Peyer's patch (tissue), 4 donors: Measurements from ENCODE around the gene EFHC1. TPM values are rescaled to one million over a fixed set of nuclear protein-coding genes. Genes with fewer than 3 reads are reported as not detected.

Source experiments
- DNase-seq, 3 donors: peaks; one replicate each; pipeline ENCODE4 v3.0.0-alpha.2; 2017 to 2019
- H3K27ac ChIP-seq, 4 donors: fragments of 200-600 bp; sonication (generic); one replicate each; pipeline ENCODE4 v1.5.1; 2016 to 2019
- H3K27me3 ChIP-seq, 2 donors: fragments of 200-600 bp; sonication (generic); one replicate each; pipeline ENCODE4 v1.5.1; 2019
- H3K36me3 ChIP-seq, 3 donors: fragments of 200-600 bp; sonication (generic); one replicate each; pipeline ENCODE4 v1.5.1; 2016 to 2019
- H3K4me1 ChIP-seq, 4 donors: fragments of 200-600 bp; sonication (generic); one replicate each; pipeline ENCODE4 v1.5.1; 2016 to 2019
- H3K4me3 ChIP-seq, 4 donors: fragments of 200-600 bp; sonication (generic); 1 replicate in 3 of 4; 2 replicates in 1 of 4; pipeline ENCODE4 v1.5.1; 2016 to 2019; ENCODE audit warnings: mild to moderate bottlenecking in 1 of 4
- H3K9me3 ChIP-seq, 4 donors: fragments of 200-600 bp; sonication (generic); one replicate each; pipeline ENCODE4 v1.5.1; 2016 to 2019; ENCODE audit warnings: mild to moderate bottlenecking in 1 of 4
- POLR2A ChIP-seq, 2 donors: fragments of 450-650 bp; IDR thresholded peaks; one replicate each; pipeline ENCODE4 v1.5.1; 2017; ENCODE audit warnings: antibody characterized with exemption in 2 of 2, mild to moderate bottlenecking in 2 of 2, moderate library complexity in 2 of 2
- total RNA-seq, 4 donors: library from RNA; depleted of rRNA; stranded (reverse); fragments of >200 nt; gene quantifications; one replicate each; pipeline ENCODE4 v1.1.0, GENCODE V29; 2016
- TF ChIP-seq, protein P1 (sequence below), 6 experiments: fragments of 450-650 bp in 4 of 6; fragments of 200-600 bp in 2 of 6; sonication (generic) in 1 of 6; IDR thresholded peaks; one replicate each; pipeline ENCODE4 v1.5.1; 2017 to 2019; ENCODE audit warnings: antibody characterized with exemption in 6 of 6, mild to moderate bottlenecking in 3 of 6, moderate library complexity in 1 of 6

The EFHC1 gene
- total RNA-seq, 4 donors from 2014 or later = 20.0 to 40.4 (median 22.7) TPM

DNA sequence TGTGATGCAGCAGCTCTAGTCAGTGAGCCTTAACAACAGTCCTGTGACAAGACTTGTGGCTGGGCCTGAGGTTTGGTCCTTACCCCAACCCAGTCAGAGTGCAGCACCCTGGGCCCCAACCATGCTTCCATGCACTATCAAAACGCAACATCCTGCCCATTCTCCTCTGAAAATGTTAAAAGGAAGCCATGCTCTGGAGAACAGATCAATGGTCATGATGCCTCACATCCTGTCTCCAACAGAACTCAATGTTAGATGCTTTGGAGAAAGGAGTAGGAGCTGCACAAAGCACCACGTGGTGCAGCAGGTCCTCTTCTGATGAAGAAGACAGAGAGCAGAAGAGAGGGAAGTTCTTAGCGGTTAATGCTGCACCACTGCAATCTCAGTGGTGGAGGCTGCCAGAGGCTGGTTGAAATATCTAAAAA lies 114.8 kb downstream of the EFHC1 start:
- Histone ChIP-seq H3K9me3 (no peaks in the 10 kb centered on the region), H3K36me3 (peaks cover 0 to 22% (median 0%) of the 10 kb centered on the region in 3 donors), H3K4me1 (peaks cover 0 to 5% (median 0%) of the 10 kb centered on the region in 4 donors), H3K27me3 (no peaks in the 10 kb centered on the region), H3K27ac (no peak overlapping the region), H3K4me3 (no peak overlapping the region)
- DNase-seq = peak in 2 of 3 donors; percentile 34 to 57
- TF ChIP-seq, protein P1, sequence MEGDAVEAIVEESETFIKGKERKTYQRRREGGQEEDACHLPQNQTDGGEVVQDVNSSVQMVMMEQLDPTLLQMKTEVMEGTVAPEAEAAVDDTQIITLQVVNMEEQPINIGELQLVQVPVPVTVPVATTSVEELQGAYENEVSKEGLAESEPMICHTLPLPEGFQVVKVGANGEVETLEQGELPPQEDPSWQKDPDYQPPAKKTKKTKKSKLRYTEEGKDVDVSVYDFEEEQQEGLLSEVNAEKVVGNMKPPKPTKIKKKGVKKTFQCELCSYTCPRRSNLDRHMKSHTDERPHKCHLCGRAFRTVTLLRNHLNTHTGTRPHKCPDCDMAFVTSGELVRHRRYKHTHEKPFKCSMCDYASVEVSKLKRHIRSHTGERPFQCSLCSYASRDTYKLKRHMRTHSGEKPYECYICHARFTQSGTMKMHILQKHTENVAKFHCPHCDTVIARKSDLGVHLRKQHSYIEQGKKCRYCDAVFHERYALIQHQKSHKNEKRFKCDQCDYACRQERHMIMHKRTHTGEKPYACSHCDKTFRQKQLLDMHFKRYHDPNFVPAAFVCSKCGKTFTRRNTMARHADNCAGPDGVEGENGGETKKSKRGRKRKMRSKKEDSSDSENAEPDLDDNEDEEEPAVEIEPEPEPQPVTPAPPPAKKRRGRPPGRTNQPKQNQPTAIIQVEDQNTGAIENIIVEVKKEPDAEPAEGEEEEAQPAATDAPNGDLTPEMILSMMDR (IDR thresholded peaks at IDR 0.05) = no peak
- TF ChIP-seq POLR2A (IDR thresholded peaks at IDR 0.05) = no peak

DNA sequence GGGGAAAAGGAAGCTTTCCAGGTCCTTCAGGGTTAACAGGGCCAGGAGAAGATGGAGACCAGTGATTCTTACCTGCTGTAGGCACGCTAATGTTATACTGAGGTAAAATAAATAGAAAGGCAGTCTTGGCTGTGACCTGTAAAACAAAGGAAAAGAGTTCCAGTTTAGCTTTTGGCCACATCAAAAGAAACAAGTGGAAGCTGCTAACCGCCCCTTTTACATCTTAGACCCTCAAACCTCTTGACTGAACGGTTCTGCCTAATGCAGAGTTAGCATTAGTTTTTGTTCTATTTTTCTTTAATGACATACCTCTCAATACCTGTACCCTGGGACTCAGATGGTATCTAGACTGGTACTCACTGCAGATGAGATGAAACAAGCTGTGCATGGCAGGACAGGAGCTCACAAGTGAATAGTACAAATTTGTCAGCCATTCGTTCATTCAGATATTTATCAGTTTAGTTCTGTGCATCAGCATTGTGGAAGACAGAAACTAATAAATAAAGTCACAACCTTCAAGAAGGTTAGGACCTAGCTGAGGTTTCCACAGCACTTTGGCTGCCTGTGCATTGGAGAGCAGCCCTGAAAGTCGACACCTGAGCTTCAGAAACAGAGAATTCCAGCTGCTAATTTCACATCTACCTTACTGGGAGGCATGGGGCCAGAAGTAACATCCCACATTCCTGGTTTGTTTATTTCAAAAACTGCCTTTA lies 115.7 kb downstream of the EFHC1 start:
- peak overlapping the region in 1 of 4 donors; percentile 1 for H3K27ac ChIP-seq
- H3K4me1 ChIP-seq = peaks cover 0 to 5% (median 0%) of the 10 kb centered on the region in 4 donors
- no peak overlapping the region for H3K4me3 ChIP-seq
- no peak for DNase-seq
- H3K27me3 ChIP-seq = no peaks in the 10 kb centered on the region
- H3K36me3 ChIP-seq = peaks cover 0 to 22% (median 0%) of the 10 kb centered on the region in 3 donors
- no peaks in the 10 kb centered on the region for H3K9me3 ChIP-seq
- TF ChIP-seq POLR2A (IDR thresholded peaks at IDR 0.05) = no peak
- TF ChIP-seq, protein P1 (IDR thresholded peaks at IDR 0.05) = no peak

DNA sequence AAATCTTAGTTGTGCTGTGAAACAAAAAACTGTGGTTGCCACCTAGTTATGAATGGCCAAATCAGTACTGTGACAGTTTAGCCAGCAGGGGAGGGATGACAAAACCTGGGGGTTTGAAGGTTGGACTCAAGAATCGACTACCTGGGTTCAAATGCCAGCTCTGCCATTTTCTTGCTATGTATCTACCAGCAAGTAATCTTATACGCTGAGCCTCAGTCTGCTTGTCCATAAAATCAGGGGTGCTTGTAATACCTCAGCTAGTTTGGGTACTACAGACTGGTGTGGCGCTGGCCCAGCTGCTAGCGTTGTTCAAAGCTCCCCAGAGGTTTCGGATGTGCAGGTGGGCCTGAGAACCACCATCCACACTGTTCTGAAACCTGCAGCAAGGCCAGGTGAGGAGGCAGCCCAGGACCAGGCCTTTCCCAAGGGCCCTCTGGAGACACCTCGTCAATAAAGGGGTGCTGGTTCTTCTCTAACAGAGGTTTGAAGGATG lies 116.3 kb downstream of the EFHC1 start:
- peaks cover 0 to 22% (median 0%) of the 10 kb centered on the region in 3 donors for H3K36me3 ChIP-seq
- H3K27me3 ChIP-seq = no peaks in the 10 kb centered on the region
- TF ChIP-seq, protein P1 (IDR thresholded peaks at IDR 0.05) = peak in 1 of 6 experiments; percentile 8
- TF ChIP-seq POLR2A (IDR thresholded peaks at IDR 0.05) = no peak
- no peaks in the 10 kb centered on the region for H3K9me3 ChIP-seq
- DNase-seq = no peak
- peaks cover 0 to 5% (median 0%) of the 10 kb centered on the region in 4 donors for H3K4me1 ChIP-seq
- H3K4me3 ChIP-seq = no peak overlapping the region
- no peak overlapping the region for H3K27ac ChIP-seq

DNA sequence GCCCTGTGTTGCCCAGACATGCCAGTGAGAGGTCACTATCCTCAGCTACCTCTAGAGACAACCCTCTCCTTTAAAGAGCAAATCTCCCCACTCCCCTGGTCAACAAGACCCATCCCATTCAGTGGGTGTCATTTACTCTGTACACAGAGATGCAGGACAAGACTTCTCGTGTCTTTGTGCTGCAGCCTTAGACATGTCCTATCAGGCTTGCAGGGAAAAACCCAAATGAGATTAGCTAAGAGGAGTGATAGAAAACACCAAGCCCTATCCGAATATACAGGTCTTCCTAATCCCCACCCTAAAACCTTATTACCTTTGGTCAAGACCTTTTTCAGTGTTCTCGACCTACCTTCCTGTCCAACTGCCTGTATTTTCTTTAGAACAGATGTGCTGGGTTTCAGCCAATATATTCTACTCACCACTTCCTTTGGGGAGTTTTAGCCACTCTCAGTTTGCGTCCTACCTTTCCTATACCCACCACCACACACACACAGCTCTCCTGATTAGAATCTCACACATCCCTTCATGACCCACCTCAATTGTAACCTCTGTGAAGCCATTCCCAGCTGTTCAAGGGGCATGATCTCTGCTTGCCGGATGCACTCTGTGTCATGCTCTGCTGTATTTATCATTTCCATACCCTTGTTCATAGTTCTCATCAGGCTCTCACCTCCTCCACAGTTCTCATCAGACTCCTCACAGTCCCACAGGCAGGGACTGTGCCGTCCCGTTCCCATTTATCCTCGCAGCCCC lies 117.0 kb downstream of the EFHC1 start:
- Histone ChIP-seq H3K4me3 (no peak overlapping the region), H3K4me1 (peaks cover 0 to 5% (median 0%) of the 10 kb centered on the region in 4 donors), H3K9me3 (no peaks in the 10 kb centered on the region), H3K27me3 (no peaks in the 10 kb centered on the region), H3K36me3 (peaks cover 0 to 22% (median 0%) of the 10 kb centered on the region in 3 donors), H3K27ac (no peak overlapping the region)
- DNase-seq = no peak
- TF ChIP-seq, protein P1 (IDR thresholded peaks at IDR 0.05) = no peak
- no peak for TF ChIP-seq POLR2A (IDR thresholded peaks at IDR 0.05)

DNA sequence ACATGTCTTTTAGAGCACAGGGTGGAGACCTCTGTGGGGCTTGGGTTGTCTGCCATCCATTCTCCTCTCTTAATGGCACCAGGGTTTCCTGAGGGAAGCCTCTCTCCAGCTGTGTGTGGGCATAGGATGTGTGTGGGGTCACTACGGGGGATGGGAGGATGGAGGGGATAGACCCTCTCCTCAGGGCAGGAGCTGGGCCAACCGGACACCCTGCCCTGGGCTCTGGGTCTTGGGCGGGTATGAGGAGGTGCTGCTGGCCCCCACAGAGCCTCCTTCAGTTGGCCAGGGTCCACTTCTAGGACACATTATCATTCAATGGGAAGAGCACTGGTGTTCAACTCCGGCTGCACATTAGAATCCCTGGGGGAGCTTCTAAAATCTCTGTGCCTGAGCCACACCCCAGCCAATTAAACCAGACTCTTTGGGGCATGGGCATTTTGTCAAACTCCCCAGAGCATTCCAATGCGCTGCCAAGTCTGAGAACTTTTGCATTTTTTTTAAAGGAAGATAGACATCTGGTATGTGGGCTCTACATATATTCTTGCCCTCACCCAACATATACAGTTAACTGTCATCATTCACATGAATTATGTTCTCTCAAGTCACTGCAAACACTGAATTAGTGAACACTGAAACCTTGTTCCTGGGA lies 118.2 kb downstream of the EFHC1 start:
- Histone ChIP-seq H3K4me1 (peaks cover 0 to 5% (median 2%) of the 10 kb centered on the region in 4 donors), H3K9me3 (no peaks in the 10 kb centered on the region)

More for the DNA sequence above, 118.2 kb downstream of the EFHC1 start:
- Histone ChIP-seq H3K27ac (peak overlapping the region in 1 of 4 donors; percentile 38), H3K4me3 (no peak overlapping the region), H3K36me3 (peaks cover 0 to 19% (median 0%) of the 10 kb centered on the region in 3 donors), H3K27me3 (no peaks in the 10 kb centered on the region)
- no peak for DNase-seq
- TF ChIP-seq POLR2A (IDR thresholded peaks at IDR 0.05) = no peak
- TF ChIP-seq, protein P1 (IDR thresholded peaks at IDR 0.05) = no peak
